ENCODE results near the gene COL18A1.

- TF ChIP-seq CTCF (IDR thresholded peaks at IDR 0.05 in 8 of 11, conservative IDR thresholded peaks at IDR 0.05 in 3 of 11), result no peak
- no peak for TF ChIP-seq POLR2AphosphoS5 (IDR thresholded peaks at IDR 0.05)
- TF ChIP-seq POLR2A (IDR thresholded peaks at IDR 0.05), result no peak
Observed at GRCh38 chr21:45556645-45557615, 152.0 kb downstream of the COL18A1 start.

Measured in spleen (tissue), 7 donors.